GM19455 (cell line): ENCODE data around the gene NXPE3.
"Not testable (repeated sequence)": the region's sequence is repeated elsewhere in the genome, so short reads cannot be mapped to it uniquely, and the experiment has no call there.

ENCODE experiments used
- ATAC-seq: cut with Tn5 transposase; IDR thresholded peaks from one replicate; pipeline ENCODE4 v1.9.1; 2021; ENCODE audit not compliant: unreplicated experiment

The NXPE3 gene

DNA sequence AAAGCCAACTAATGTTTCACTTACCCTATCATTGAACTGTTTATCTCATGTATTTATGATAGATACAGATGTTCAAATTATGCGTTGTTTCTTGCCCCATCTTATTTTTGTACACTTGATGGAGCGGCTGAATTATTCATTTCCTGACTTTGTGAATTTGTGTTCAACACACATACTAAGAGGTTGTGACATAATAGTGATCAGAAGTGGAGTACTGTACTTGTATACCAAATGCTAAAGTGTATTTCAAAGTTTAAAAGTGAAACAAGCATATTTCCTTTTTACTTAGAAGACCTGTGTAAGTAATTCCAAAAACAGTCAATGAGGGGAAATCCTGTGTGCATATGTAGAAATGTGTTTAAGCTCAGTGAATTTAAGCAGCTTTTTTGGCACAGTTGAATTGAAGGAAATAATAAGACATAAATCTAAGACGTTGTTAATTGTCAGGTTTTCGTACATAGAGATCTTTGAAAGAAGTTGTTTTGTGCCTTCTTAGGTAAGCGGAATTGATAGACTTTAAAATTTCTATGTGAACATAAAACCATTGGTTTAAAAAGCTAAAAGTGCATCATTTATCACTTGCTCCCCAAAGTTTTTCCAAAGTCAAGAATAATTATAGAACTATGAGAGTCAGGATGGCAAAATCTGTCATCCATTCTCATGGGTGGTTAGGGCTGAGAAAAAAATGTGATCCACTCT, 72.2 kb downstream of the NXPE3 start:
- ATAC-seq = no peak

DNA sequence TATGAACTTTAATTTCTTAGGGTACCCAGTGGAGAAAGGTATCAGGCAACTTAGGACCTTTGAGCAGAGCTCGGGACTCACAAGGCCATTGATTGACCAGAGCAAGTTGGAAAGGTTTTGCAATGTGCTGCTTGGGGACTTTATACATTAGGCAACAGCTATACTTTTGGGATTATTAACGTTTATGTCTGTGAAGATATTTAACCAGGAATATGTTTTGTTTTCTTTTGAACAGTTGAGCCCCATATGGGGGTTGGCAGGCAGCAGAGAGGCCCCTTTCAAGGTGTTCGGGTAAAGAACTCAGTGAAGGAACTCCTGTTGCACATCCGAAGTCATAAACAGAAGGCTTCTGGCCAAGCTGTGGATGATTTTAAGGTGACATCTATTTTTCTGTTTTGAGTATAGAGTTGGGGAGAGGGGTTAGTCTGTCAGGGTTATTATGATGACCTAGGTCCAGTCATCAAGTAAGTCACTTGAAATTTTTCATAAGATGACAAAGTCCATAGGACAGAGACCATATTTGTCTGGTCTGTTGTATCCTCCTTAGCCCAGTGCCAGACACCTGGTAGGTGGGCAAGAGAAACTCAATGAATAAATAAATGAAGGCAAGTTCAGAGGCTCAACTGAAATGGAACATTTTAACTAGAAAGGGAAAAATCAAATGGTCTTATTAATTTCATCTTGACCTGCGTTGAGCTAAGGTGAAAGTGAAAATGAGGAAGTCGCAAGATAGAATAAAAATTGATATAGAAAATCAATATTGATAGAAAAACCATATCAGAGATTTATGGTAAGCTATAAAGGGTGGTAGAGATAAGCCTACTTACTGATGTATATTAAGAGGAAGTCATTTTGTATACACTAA, 73.1 kb downstream of the NXPE3 start:
- no peak for ATAC-seq

DNA sequence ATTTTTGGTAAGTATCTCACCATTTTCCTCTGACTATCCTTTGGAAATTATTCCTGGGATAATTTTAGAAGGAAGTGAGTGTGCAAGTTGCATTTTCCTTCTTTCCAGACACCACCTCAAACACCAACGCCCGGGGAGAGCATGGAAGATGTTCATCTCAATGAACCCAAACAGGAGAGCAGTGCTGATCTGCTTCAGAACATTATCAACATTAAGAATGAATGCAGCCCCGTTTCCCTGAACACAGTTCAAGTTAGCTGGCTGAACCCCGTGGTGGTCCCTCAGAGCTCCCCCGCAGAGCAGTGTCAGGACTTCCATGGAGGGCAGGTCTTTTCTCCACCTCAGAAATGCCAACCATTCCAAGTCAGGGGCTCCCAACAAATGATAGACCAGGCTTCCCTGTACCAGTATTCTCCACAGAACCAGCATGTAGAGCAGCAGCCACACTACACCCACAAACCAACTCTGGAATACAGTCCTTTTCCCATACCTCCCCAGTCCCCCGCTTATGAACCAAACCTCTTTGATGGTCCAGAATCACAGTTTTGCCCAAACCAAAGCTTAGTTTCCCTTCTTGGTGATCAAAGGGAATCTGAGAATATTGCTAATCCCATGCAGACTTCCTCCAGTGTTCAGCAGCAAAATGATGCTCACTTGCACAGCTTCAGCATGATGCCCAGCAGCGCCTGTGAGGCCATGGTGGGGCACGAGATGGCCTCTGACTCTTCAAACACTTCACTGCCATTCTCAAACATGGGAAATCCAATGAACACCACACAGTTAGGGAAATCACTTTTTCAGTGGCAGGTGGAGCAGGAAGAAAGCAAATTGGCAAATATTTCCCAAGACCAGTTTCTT, 74.2 kb downstream of the NXPE3 start:
- no peak for ATAC-seq

DNA sequence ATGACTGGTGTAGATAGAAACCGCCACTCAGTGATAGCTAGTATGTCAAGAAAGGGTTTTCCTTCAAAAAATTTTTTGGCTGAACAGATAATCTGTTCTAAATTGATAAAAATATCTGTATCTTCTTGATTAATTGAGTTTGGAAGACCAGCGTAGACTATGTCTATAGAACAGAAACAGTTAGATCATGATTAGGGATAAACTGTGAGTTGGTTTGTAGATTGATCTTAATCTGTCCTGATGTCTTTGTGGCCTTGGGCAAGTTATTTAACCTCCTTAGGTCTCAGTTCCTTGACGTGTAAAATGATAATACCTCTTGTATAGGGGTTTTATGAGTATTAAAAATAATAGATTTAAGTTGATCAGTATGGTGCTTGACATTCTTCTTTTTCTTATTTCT, 75.0 kb downstream of the NXPE3 start:
- ATAC-seq = no peak

DNA sequence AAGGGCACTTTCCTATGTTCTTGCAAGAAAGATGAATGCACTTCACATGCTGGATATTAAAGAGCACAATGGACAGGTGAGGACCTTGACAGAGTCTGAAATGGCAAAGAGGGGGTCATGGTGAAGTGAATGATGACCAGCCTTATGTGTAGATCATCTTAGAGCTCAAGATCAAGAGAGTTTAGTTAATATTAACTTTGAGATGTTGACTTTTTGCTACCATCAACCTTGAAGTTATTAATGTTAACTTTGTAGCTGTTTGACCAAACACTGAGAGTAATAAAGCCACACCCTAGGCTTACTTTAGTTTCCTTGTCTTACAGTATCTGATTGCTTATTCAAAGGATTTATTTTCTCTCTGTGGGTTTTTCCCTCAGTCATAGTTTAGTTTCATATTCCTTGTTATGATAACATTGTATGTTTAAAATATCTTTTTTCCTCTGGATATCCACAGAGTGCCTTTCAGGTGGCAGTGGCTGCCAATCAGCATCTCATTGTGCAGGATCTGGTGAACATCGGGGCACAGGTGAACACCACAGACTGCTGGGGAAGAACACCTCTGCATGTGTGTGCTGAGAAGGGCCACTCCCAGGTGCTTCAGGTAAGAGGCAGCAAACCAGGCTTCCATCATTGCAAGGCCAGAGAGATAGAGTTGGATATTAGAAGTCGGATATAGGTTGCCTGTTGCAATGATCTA, 75.7 kb downstream of the NXPE3 start:
- ATAC-seq = no peak

DNA sequence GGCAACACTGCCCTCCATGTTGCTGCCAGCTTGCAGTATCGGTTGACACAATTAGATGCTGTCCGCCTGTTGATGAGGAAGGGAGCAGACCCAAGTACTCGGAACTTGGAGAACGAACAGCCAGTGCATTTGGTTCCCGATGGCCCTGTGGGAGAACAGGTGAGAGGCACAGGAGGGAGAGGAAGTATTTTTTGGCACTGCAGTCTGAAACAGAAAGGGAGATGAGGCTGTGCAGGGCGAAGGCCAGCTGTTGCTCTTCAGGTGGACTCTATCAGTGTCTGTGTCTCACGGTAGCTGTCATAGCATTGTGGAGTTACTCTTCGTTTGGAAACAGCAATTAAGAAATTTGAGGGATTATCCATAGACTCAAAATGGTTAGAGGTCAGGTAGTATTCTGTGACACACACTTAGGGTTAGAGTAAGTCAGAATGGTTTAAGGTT, 78.3 kb downstream of the NXPE3 start:
- no peak for ATAC-seq

DNA sequence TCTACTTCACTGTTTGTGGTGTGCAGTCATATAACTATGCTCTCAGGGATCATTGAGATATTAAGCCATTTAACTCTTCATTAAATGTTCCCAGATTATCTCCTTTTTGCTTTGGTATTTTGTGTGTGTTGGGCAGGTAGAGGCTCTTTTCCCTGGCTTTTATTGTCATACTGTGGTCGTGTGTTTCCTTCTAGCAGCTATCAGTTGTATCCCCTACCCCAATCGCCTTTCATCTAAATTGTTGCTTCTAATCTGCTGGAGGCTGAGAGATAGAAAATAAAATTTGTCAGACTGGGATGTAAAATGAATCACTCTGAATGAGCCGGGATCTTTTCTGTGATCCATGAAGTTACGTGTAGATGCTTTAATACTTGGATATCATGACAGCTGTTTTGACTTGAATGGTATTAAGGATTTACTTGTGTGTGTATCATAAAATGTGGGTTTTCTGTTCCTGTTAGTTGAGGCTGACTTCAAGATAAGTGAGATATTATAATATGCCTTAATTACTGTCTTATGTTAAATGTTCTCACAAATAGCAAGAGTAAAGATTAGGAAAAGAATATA, 79.5 kb downstream of the NXPE3 start:
- ATAC-seq = no peak

DNA sequence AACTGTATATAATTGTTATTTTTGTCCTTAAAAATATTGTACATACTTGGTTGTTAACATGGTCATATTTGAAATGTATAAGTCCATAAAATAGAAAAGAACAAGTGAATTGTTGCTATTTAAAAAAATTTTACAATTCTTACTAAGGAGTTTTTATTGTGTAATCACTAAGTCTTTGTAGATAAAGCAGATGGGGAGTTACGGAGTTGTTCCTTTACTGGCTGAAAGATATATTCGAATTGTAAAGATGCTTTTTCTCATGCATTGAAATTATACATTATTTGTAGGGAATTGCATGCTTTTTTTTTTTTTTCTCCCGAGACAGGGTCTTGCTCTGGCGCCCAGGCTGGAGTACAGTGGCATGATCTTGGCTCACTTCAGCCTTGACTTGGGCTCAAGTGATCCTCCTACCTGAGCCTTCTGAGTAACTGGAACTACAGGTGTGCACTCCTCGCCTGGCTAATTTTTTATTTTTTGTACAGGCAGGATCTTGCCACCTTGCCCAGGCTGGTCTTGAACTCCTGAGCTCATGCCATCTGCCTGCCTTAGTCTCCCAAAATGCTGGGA, 81.0 kb downstream of the NXPE3 start:
- no peak for ATAC-seq

DNA sequence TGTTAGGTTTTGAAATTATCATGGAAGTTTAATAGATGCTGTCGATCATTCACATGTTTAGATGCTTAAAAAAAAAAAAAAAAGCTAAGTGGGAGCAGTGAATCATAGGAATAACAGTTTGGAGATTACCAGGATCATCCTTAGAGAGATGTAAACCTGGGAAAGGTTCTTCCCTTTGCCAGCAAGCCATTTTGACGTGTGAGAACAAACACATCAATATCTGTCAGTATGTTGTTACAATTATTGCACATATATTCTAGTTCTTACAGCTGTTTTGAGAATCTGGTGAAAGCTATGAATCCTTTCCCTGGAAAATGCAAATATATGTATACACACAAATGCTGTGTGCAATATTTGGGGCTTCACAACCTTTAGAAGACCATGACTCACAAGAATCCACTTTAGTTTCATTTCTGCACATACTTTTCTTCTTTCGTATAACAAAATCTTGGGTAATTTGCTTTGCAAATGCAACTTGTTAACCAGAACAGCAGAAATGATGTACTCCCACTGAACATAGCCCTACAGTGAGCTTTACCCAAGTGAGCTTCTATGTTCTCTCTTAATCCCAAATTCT, 82.3 kb downstream of the NXPE3 start:
- no peak for ATAC-seq

DNA sequence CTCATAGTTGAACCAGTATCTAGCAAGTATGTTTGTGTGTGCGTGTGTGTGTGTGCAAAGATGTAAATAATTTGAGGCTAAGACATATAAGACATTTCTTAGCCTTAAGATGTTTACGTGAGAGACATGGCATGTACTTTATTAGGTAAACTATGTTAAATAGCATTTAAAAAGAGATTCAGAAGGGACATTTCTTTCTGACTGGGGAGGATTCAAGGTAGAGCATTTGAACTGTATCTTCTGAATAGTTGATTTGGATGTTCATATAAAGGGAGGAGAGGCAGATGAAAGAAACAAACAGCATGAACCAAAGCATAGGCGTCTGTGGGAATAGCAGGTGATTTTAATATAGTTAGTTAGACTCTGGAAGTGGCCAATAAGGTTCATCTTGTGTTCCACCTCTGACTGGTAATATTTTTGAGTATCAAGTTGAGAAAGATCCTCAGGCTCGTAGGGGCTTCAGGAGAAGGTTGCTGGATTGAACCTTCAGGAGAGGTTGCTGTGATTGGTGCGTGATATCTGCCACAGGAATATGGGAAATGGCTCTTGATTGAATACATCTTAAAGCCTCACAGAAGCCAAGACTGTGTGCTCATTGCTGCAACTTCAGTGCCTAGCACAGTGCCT, 82.9 kb downstream of the NXPE3 start:
- no peak for ATAC-seq

DNA sequence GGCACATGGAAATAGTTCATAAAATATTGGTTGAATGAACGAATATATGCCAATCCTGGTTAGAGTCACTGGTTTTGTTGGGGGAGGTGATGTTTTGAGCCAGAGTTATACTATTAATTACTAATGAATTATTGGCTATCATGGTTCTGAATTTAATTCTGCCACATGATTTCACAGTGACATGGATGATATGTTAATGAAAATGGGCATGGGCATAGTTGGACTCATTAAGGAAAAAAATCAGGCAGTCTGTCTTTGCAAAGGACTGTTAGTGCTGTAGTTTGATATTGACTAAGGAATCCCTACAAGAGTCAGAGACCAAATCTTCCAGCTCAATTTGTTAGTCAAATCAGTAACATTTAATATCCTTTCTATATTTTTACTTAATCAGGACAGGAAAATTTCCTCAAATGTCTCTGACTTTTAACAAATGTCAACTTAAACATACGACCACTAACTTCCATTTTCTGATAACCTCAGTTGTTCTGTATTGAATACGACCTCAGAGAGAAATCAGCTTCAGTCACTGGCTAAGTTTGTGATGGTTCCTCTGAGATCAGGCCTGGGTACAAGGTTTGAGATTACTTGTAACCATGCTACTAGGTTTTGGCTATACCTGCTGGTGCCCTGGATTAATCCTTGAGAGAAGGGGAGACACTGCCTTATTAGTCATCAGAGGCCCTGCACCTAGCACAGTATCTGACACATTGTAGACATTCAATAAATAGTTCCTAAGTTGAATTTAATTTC, 83.6 kb downstream of the NXPE3 start:
- ATAC-seq = no peak

DNA sequence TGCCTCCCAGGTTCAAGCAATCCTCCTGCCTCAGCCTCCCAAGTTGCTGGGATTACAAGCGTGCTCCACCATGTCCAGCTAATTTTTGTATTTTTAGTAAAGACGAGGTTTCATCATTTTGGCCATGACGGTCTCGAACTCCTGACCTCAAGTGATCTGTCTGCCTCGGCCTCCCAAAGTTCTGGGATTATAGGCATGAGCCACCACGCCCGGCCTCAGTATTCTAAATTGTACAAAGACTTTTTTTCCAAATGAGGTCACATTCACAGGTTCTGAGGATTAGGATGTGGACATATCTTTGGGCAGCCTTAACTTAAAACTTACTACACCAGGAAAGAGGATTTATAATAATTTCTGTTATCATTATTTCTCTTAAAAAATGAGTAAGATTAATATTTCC, 85.9 kb downstream of the NXPE3 start:
- not testable (repeated sequence) for ATAC-seq

DNA sequence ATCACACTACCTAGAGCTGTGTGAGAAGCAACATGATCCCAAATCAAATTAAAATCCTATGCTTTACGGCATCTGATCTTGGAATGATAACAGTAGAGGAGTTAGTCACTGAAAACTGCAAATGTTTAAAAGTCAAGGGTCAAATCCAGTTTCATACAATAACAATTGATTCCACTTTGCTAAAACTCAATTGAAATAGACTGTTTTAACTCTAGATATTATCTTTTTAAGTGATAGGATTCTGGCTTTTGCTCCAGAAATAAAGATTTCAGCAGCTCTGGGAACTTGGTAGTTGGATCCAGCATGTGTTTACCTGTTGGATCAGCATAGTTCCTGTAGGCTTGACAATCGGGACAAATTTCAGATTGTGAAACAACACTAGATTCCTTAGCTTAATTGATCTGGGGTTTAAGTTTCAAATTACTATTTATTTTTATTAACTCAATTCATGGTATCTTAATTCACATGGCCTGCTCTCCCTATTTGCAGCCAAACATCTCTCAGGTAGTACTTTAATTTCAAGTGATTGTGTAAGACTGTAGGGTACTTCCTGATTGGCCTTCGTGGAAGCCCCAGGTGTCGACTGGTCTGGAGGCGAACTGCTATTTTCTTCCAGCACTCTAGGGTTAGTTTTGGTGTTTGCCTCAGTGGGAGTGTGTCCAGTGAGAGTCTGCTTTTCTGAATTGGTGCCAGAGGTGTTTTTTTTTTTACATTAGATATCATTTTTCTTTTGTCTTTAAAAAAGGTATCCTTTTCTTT, 86.9 kb downstream of the NXPE3 start:
- no peak for ATAC-seq

DNA sequence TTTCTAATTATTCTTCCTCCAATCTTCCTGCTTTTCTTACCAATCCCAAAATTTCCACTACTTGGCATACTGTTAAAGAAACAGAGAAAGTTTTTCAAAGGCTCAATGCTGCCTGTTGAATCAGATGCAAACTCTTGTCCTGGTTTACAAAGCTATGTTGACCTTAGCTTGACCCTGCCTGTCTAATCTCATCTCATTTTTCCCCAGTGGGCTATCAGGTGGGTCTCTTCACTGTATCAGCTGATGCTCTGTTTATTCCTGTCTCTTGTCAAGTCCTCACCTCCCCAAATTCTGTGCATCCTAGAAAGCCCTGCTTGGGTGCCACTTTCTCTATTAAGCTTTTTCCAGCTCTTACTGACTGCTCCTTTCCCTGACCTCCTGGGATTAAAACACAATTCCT, 88.5 kb downstream of the NXPE3 start:
- ATAC-seq = no peak

DNA sequence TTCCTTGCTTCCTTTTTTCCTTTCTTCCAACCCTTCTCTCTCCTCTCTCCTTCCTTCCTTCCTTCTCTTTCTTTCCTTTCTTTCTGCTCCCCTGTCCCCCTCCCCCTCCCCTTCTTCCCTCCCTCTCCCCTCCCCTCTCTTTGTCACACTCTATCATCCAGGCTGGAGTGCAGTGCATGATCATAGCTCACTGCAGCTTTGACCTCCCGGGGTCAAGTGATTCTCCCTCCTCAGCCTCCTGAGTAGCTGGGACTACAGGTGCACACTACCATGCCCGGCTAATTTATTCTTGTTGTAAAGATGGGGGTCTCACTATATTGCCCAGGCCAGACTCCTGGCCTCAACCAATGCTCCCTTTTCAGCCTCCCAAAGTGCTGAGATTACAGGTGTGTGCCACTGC, 89.0 kb downstream of the NXPE3 start:
- ATAC-seq = no peak

DNA sequence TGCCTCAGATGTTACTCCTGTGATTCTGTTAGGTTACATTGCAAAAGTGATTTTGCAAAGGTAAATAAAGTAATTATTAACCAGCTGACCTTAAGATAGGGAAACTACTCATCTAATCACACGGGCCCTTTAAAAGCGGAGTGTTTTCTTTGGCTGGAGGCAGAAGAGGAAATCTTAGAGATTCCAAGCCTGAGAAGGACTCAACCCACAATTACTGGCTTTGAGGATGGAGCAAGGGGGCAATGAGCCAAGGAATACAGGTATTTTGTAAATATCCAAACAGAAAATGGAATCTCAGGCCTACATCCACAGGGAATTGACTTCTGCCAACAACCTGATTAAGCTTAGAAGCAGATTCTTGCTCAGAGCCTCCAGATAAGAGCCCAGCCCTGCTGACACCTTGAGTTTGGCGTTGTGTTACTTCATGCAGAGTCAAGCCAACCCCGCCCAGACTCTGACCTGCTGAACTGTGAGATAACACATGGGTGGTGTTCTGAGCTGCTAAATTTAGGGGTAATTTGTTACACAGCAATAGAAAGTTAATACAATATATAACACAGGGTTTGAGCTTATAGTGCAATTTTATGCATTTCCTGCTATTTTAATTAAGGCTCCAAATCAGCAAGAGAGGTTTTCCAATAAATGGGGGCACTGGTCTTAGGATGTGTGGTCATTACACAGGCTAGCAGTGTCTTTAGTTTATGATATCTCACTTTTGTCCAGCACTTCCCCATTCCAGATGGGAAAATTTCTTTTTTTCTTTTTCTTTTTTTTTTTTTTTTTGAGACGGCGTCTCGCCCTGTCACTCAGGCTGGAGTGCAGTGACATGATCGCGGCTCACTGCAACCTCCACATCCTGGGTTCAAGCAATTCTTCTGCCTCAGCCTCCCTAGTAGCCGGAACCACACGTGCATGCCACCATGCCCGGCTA, 89.8 kb downstream of the NXPE3 start:
- no peak for ATAC-seq

DNA sequence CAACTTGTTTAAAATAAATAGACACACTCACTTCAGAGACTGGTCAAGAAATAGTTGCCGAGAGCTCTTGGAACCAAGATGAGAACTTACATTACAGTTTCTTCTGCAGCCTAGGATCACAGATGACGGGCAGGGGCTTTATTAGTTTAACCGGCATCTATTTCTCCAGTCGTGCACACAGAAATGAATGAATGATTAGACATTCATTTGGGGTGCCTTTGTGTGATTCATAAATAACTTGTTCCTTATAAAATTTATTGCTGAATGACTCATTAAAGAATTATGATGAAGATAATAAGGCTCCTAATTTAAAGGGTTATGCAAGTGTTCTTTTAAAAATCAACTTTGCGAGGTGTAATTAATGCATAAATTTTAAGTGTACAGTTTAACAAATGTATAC, 91.1 kb downstream of the NXPE3 start:
- ATAC-seq = no peak
